Astrocyte of the cerebellum (primary cell): Measurements from ENCODE around the gene DAPP1.

ENCODE experiments used
- DNase-seq: peaks from one replicate; pipeline ENCODE4 v3.0.0-alpha.2; 2011; ENCODE audit warnings: low read depth
- H3K4me3 ChIP-seq: 2 replicates; pipeline ENCODE4 v1.5.1; 2011; ENCODE audit warnings: mild to moderate bottlenecking, low read depth, low read length, moderate library complexity
- CTCF ChIP-seq: IDR thresholded peaks from 2 replicates; pipeline ENCODE4 v1.5.1; 2012; ENCODE audit warnings: low read length, low read depth, moderate library complexity, mild to moderate bottlenecking; ENCODE audit errors: missing control alignments
- in situ Hi-C: cut with HindIII; loops from 2 replicates; pipeline ENCODE4 v1.10.0; 2017; ENCODE audit warnings: low sequenced_read_pairs

Gene DAPP1

GRCh38 chr4:99848591-99849001 lies 32.0 kb downstream of the DAPP1 start:
- in situ Hi-C loops = no loop called here
- no peak for TF ChIP-seq CTCF
- no peak overlapping the region for H3K4me3 ChIP-seq
- DNase-seq = no peak

- TF ChIP-seq CTCF = no peak
- DNase-seq = no peak
- no peak overlapping the region for H3K4me3 ChIP-seq
- in situ Hi-C loops = no loop called here
These were observed 35.6 kb downstream of the DAPP1 start for GRCh38 chr4:99852199-99852749.

- in situ Hi-C loops = no loop called here
- TF ChIP-seq CTCF = no peak
- no peak for DNase-seq
- no peak overlapping the region for H3K4me3 ChIP-seq
These were observed 36.6 kb downstream of the DAPP1 start for GRCh38 chr4:99853190-99853589.

- DNase-seq = no peak
- no peak overlapping the region for H3K4me3 ChIP-seq
- in situ Hi-C loops = no loop called here
- no peak for TF ChIP-seq CTCF
These were observed 37.4 kb downstream of the DAPP1 start for GRCh38 chr4:99853999-99854398.

- TF ChIP-seq CTCF = no peak
- no peak for DNase-seq
- no peak overlapping the region for H3K4me3 ChIP-seq
- in situ Hi-C loops = no loop called here
These were observed 39.1 kb downstream of the DAPP1 start for GRCh38 chr4:99855678-99856077.

- in situ Hi-C loops = no loop called here
- no peak for TF ChIP-seq CTCF
- H3K4me3 ChIP-seq = no peak overlapping the region
- no peak for DNase-seq
These were observed 39.5 kb downstream of the DAPP1 start for GRCh38 chr4:99856166-99856565.

GRCh38 chr4:99857307-99857706 lies 40.7 kb downstream of the DAPP1 start:
- in situ Hi-C loops = no loop called here
- no peak for TF ChIP-seq CTCF
- no peak overlapping the region for H3K4me3 ChIP-seq
- DNase-seq = no peak
